Measurements from ENCODE around the gene DLEC1. TPM values are rescaled to one million over a fixed set of nuclear protein-coding genes. Genes with fewer than 3 reads are reported as not detected.

The DLEC1 gene
- polyA plus RNA-seq, 1 donor from 2014 or later, result 0.25 TPM

GRCh38 chr3:38112378-38112761 lies 73.4 kb downstream of the DLEC1 start:
- TF ChIP-seq POLR2AphosphoS5 (IDR thresholded peaks at IDR 0.05) (no peak), SMC3 (conservative IDR thresholded peaks at IDR 0.05; ENCODE audit: poor library complexity) (no peak), EP300 (conservative IDR thresholded peaks at IDR 0.05; ENCODE audit: poor library complexity, severe bottlenecking) (no peak), RAD21 (conservative IDR thresholded peaks at IDR 0.05) (no peak), CTCF (IDR thresholded peaks at IDR 0.05; ENCODE audit: poor library complexity, severe bottlenecking) (no peak)
- H3K9me3 ChIP-seq (ENCODE audit: low read length), result no peaks in the 10 kb centered on the region

GRCh38 chr3:38114052-38114874 lies 75.3 kb downstream of the DLEC1 start:
- Histone ChIP-seq H3K36me3 (ENCODE audit: insufficient read depth, low read length) (no peaks in the 10 kb centered on the region), H4K20me1 (ENCODE audit: insufficient read depth) (no peaks in the 10 kb centered on the region), H2AFZ (ENCODE audit: low read depth, low read length) (no peak overlapping the region), H3K27ac (ENCODE audit: low read length) (no peak overlapping the region), H3K9ac (ENCODE audit: low read length) (no peak overlapping the region), H3K79me2 (replicated peaks; ENCODE audit: insufficient read depth, low read length) (no peaks in the 10 kb centered on the region), H3K9me2 (ENCODE audit: insufficient read depth, low read length) (no peaks in the 10 kb centered on the region), H3K27me3 (ENCODE audit: insufficient read depth, low read depth, low read length) (no peaks in the 10 kb centered on the region), H3K4me3 (ENCODE audit: low read length) (no peak overlapping the region), H3K4me2 (ENCODE audit: low read length) (no peak overlapping the region), H3K9me3 (ENCODE audit: low read length) (no peaks in the 10 kb centered on the region), H3F3A (ENCODE audit: insufficient read depth, low read length, poor library complexity, severe bottlenecking) (no peaks in the 10 kb centered on the region)
- TF ChIP-seq SMC3 (conservative IDR thresholded peaks at IDR 0.05; ENCODE audit: poor library complexity) (no peak), TAF1 (IDR thresholded peaks at IDR 0.05; ENCODE audit: low read depth) (no peak), POLR2AphosphoS5 (IDR thresholded peaks at IDR 0.05) (no peak), CTCF (IDR thresholded peaks at IDR 0.05; ENCODE audit: poor library complexity, severe bottlenecking) (no peak), EZH2 (IDR thresholded peaks at IDR 0.05; ENCODE audit: borderline replicate concordance, insufficient read depth, low read length, poor library complexity, severe bottlenecking) (no peak), MXI1 (conservative IDR thresholded peaks at IDR 0.05; ENCODE audit: poor library complexity, severe bottlenecking) (no peak), EP300 (conservative IDR thresholded peaks at IDR 0.05; ENCODE audit: poor library complexity, severe bottlenecking) (no peak), RAD21 (conservative IDR thresholded peaks at IDR 0.05) (no peak), REST (IDR thresholded peaks at IDR 0.05; ENCODE audit: borderline replicate concordance) (no peak)

More at GRCh38 chr3:38112378-38112761, 73.4 kb downstream of the DLEC1 start:
- Histone ChIP-seq H3K4me3 (ENCODE audit: low read length) (no peak overlapping the region), H3K79me2 (replicated peaks; ENCODE audit: insufficient read depth, low read length) (no peaks in the 10 kb centered on the region), H3K27me3 (ENCODE audit: insufficient read depth, low read depth, low read length) (no peaks in the 10 kb centered on the region), H3F3A (ENCODE audit: insufficient read depth, low read length, poor library complexity, severe bottlenecking) (no peaks in the 10 kb centered on the region), H3K27ac (ENCODE audit: low read length) (no peak overlapping the region), H3K4me2 (ENCODE audit: low read length) (no peak overlapping the region), H3K9ac (ENCODE audit: low read length) (no peak overlapping the region), H4K20me1 (ENCODE audit: insufficient read depth) (no peaks in the 10 kb centered on the region), H2AFZ (ENCODE audit: low read depth, low read length) (no peak overlapping the region), H3K36me3 (ENCODE audit: insufficient read depth, low read length) (no peaks in the 10 kb centered on the region), H3K9me2 (ENCODE audit: insufficient read depth, low read length) (no peaks in the 10 kb centered on the region)
